Upper lobe of left lung (tissue), 6 donors: Measurements from ENCODE around the gene CBFA2T3. TPM values are rescaled to one million over a fixed set of nuclear protein-coding genes. Genes with fewer than 3 reads are reported as not detected.

Source experiments
- ATAC-seq, 2 donors: fragments of 200-7000 bp; cut with Tn5 transposase; one replicate each; pipeline ENCODE4 v1.9.1; 2022; ENCODE audit warnings: mild to moderate bottlenecking in 2 of 2, moderate library complexity in 2 of 2; ENCODE audit not compliant: low FRiP score in 2 of 2
- DNase-seq, 2 donors: peaks; one replicate each; pipeline ENCODE4 v3.0.0-alpha.2; 2019 to 2020
- H3K27ac ChIP-seq, 4 donors: fragments of 200-600 bp; sonication (generic); one replicate each; pipeline ENCODE4 v1.5.1; 2016 to 2019
- H3K27me3 ChIP-seq, 4 donors: fragments of 200-600 bp; sonication (generic); one replicate each; pipeline ENCODE4 v1.5.1; 2017 to 2019
- H3K36me3 ChIP-seq, 4 donors: fragments of 200-600 bp; sonication (generic); one replicate each; pipeline ENCODE4 v1.5.1; 2016 to 2019
- H3K4me1 ChIP-seq, 4 donors: fragments of 200-600 bp; sonication (generic); one replicate each; pipeline ENCODE4 v1.5.1; 2018 to 2019
- H3K4me3 ChIP-seq, 4 donors: fragments of 200-600 bp; sonication (generic); one replicate each; pipeline ENCODE4 v1.5.1; 2017 to 2019; ENCODE audit warnings: mild to moderate bottlenecking in 2 of 4, moderate library complexity in 1 of 4
- H3K9me3 ChIP-seq, 4 donors: fragments of 200-600 bp; sonication (generic); one replicate each; pipeline ENCODE4 v1.5.1; 2018 to 2019
- CTCF ChIP-seq, 6 experiments: fragments of 450-650 bp in 4 of 6; fragments of 200-600 bp in 2 of 6; sonication (generic) in 2 of 6; IDR thresholded peaks; one replicate each; pipeline ENCODE4 v1.5.1; 2016 to 2019; ENCODE audit warnings: antibody characterized with exemption in 6 of 6
- EP300 ChIP-seq, 4 donors: sonication (generic); formaldehyde crosslinking; IDR thresholded peaks; one replicate each; pipeline ENCODE4 v1.5.1; 2017; ENCODE audit warnings: antibody characterized with exemption in 4 of 4, control low read depth in 2 of 4
- POLR2A ChIP-seq, 4 donors: fragments of 450-650 bp; IDR thresholded peaks; one replicate each; pipeline ENCODE4 v1.5.1; 2016 to 2017; ENCODE audit warnings: antibody characterized with exemption in 4 of 4, mild to moderate bottlenecking in 2 of 4
- POLR2AphosphoS5 ChIP-seq, 2 donors: sonication (generic); formaldehyde crosslinking; IDR thresholded peaks; one replicate each; pipeline ENCODE4 v1.5.1; 2017; ENCODE audit warnings: antibody characterized with exemption in 2 of 2
- WGBS, 2 donors: methylation state at CpG; one replicate each; pipeline ENCODE4 v1.1.5; 2017 to 2018; 5-methylcytosine and 5-hydroxymethylcytosine counted together
- total RNA-seq, 6 donors: library from RNA; depleted of rRNA in 4 of 6; stranded (reverse); fragments of >200 nt in 4 of 6; gene quantifications; one replicate each; pipeline versions ENCODE4 v1.1.0 to v1.2.1, GENCODE V29; 2016 to 2021
- donor health status: DM: no; HTN: no; CAD: no; lungs with moderate emphysema.
- donor health status: DM: no; HTN: yes; CAD: no; lungs with severe emphysema.

Gene CBFA2T3
- total RNA-seq, 6 donors from 2014 or later: 2.7 to 33.5 (median 15.2) TPM

- ATAC-seq (peak in 1 of 2 donors; percentile 30), DNase-seq (peak in 1 of 2 donors; percentile 60)
- 70 to 78% methylated on average over 12 to 33 of the region's 33 CpGs for WGBS, 2 donors
Observed at GRCh38 chr16:88956546-88957432, 20.2 kb downstream of the CBFA2T3 start.

GRCh38 chr16:88955906-88956305 lies 21.1 kb downstream of the CBFA2T3 start:
- no peaks in the 10 kb centered on the region for H3K27me3 ChIP-seq
- peak in 1 of 2 donors; percentile 59 for DNase-seq

More at GRCh38 chr16:88956546-88957432, 20.2 kb downstream of the CBFA2T3 start:
- no peak overlapping the region for H3K27ac ChIP-seq
- H3K4me1 ChIP-seq: peaks cover 9 to 20% (median 19%) of the 10 kb centered on the region in 4 donors
- no peak overlapping the region for H3K4me3 ChIP-seq
- TF ChIP-seq POLR2A (IDR thresholded peaks at IDR 0.05): no peak
- no peak for TF ChIP-seq CTCF (IDR thresholded peaks at IDR 0.05)
- no peak for TF ChIP-seq EP300 (IDR thresholded peaks at IDR 0.05)
- TF ChIP-seq POLR2AphosphoS5 (IDR thresholded peaks at IDR 0.05): no peak
- no peaks in the 10 kb centered on the region for H3K36me3 ChIP-seq
- no peaks in the 10 kb centered on the region for H3K27me3 ChIP-seq
- H3K9me3 ChIP-seq: no peaks in the 10 kb centered on the region

GRCh38 chr16:88953003-88953690 lies 23.9 kb downstream of the CBFA2T3 start:
- Histone ChIP-seq H3K4me1 (peaks cover 9 to 20% (median 16%) of the 10 kb centered on the region in 4 donors), H3K27me3 (no peaks in the 10 kb centered on the region), H3K4me3 (no peak overlapping the region), H3K9me3 (no peaks in the 10 kb centered on the region), H3K36me3 (peaks cover 0 to 3% (median 0%) of the 10 kb centered on the region in 4 donors), H3K27ac (no peak overlapping the region)
- 80 to 82% methylated on average over 27 to 28 of the region's 28 CpGs for WGBS, 2 donors
- TF ChIP-seq EP300 (IDR thresholded peaks at IDR 0.05) (no peak), POLR2AphosphoS5 (IDR thresholded peaks at IDR 0.05) (no peak), POLR2A (IDR thresholded peaks at IDR 0.05) (no peak), CTCF (IDR thresholded peaks at IDR 0.05) (no peak)
- ATAC-seq: peak in 1 of 2 donors; percentile 29
- peak in 1 of 2 donors; percentile 54 for DNase-seq

More at GRCh38 chr16:88955906-88956305, 21.1 kb downstream of the CBFA2T3 start:
- no peaks in the 10 kb centered on the region for H3K9me3 ChIP-seq
- TF ChIP-seq POLR2A (IDR thresholded peaks at IDR 0.05): no peak
- TF ChIP-seq POLR2AphosphoS5 (IDR thresholded peaks at IDR 0.05): no peak
- no peak for TF ChIP-seq CTCF (IDR thresholded peaks at IDR 0.05)
- no peak for TF ChIP-seq EP300 (IDR thresholded peaks at IDR 0.05)
- ATAC-seq: no peak
- H3K4me1 ChIP-seq: peaks cover 9 to 20% (median 19%) of the 10 kb centered on the region in 4 donors
- peaks cover 0 to 3% (median 0%) of the 10 kb centered on the region in 4 donors for H3K36me3 ChIP-seq
- H3K4me3 ChIP-seq: no peak overlapping the region
- 84 to 87% methylated on average over 12 to 14 of the region's 14 CpGs for WGBS, 2 donors
- no peak overlapping the region for H3K27ac ChIP-seq

- Histone ChIP-seq H3K27me3 (no peaks in the 10 kb centered on the region), H3K4me1 (peaks cover 5 to 12% (median 10%) of the 10 kb centered on the region in 4 donors), H3K4me3 (no peak overlapping the region), H3K9me3 (no peaks in the 10 kb centered on the region), H3K27ac (no peak overlapping the region), H3K36me3 (peaks cover 0 to 3% (median 0%) of the 10 kb centered on the region in 4 donors)
- peak in 1 of 2 donors; percentile 52 for DNase-seq
- 80 to 85% methylated on average over 2 to 11 of the region's 11 CpGs for WGBS, 2 donors
- no peak for ATAC-seq
- no peak for TF ChIP-seq CTCF (IDR thresholded peaks at IDR 0.05)
- TF ChIP-seq POLR2AphosphoS5 (IDR thresholded peaks at IDR 0.05): no peak
- TF ChIP-seq EP300 (IDR thresholded peaks at IDR 0.05): no peak
- no peak for TF ChIP-seq POLR2A (IDR thresholded peaks at IDR 0.05)
Observed at GRCh38 chr16:88951989-88952388, 25.0 kb downstream of the CBFA2T3 start.
